GM23338 (cell line): ENCODE measurements around the gene TTC28. TPM values are rescaled to one million over a fixed set of nuclear protein-coding genes. Genes with fewer than 3 reads are reported as not detected.
"Not testable (repeated sequence)": the region's sequence is repeated elsewhere in the genome, so short reads cannot be mapped to it uniquely, and the experiment has no call there.

Experiments
- ATAC-seq: fragments of 200-7000 bp; cut with Tn5 transposase; 3 replicates; pipeline ENCODE4 v1.9.1; 2020
- DNase-seq: peaks from one replicate; pipeline ENCODE4 v3.0.0-alpha.2; 2015; ENCODE audit warnings: low spot score
- H2AFZ ChIP-seq: fragments of 200-600 bp; sonication (generic); 2 replicates; pipeline ENCODE4 v1.8.0; 2016; ENCODE audit warnings: antibody characterized with exemption, mild to moderate bottlenecking, moderate library complexity
- H3F3A ChIP-seq: fragments of 200-600 bp; sonication (generic); replicated peaks from 2 replicates; pipeline ENCODE4 v1.8.0; 2017; ENCODE audit warnings: antibody characterized with exemption, mixed run types, low read depth
- H3K27ac ChIP-seq: fragments of 200-600 bp; sonication (generic); 2 replicates; pipeline ENCODE4 v1.6.1; 2016; ENCODE audit warnings: low read depth
- H3K27me3 ChIP-seq: fragments of 200-600 bp; sonication (generic); 2 replicates; pipeline ENCODE4 v1.8.0; 2016; ENCODE audit warnings: mild to moderate bottlenecking, mixed run types, moderate library complexity; ENCODE audit not compliant: insufficient read depth
- H3K36me3 ChIP-seq: fragments of 200-600 bp; sonication (generic); 2 replicates; pipeline ENCODE4 v1.8.0; 2016; ENCODE audit warnings: mild to moderate bottlenecking; ENCODE audit not compliant: insufficient read depth
- H3K4me1 ChIP-seq: fragments of 200-600 bp; sonication (generic); 2 replicates; pipeline ENCODE4 v1.8.0; 2016; ENCODE audit warnings: mild to moderate bottlenecking, moderate library complexity; ENCODE audit not compliant: insufficient read depth
- H3K4me2 ChIP-seq: fragments of 200-600 bp; sonication (generic); 2 replicates; pipeline ENCODE4 v1.7.1; 2017; ENCODE audit warnings: mixed run types
- H3K4me3 ChIP-seq: fragments of 200-600 bp; sonication (generic); 2 replicates; pipeline ENCODE4 v1.6.1; 2016; ENCODE audit warnings: mixed run types
- H3K79me2 ChIP-seq: fragments of 200-600 bp; sonication (generic); replicated peaks from 2 replicates; pipeline ENCODE4 v1.8.0; 2017; ENCODE audit warnings: mild to moderate bottlenecking; ENCODE audit not compliant: insufficient read depth
- H3K9me2 ChIP-seq: fragments of 200-600 bp; sonication (generic); 2 replicates; pipeline ENCODE4 v1.8.0; 2017; ENCODE audit not compliant: insufficient read depth
- H4K20me1 ChIP-seq: fragments of 200-600 bp; sonication (generic); replicated peaks from 2 replicates; pipeline ENCODE4 v1.8.0; 2017; ENCODE audit warnings: mild to moderate bottlenecking; ENCODE audit not compliant: insufficient read depth
- H3K27ac Mint-ChIP-seq: 2 replicates; pipeline ENCODE4 v1.8.0; 2020; ENCODE audit warnings: inconsistent platforms, mild to moderate bottlenecking, moderate library complexity, mixed read lengths
- H3K27me3 Mint-ChIP-seq: 3 replicates; pipeline ENCODE4 v1.8.0; 2022; ENCODE audit warnings: low read depth, mild to moderate bottlenecking, moderate library complexity, mixed read lengths, inconsistent platforms; ENCODE audit not compliant: insufficient read depth, poor library complexity
- H3K36me3 Mint-ChIP-seq: 3 replicates; pipeline ENCODE4 v1.8.0; 2021; ENCODE audit warnings: low read depth, mild to moderate bottlenecking, inconsistent platforms, moderate library complexity, mixed read lengths
- H3K4me1 Mint-ChIP-seq: 3 replicates; pipeline ENCODE4 v1.8.0; 2020; ENCODE audit warnings: mild to moderate bottlenecking, inconsistent platforms, mixed read lengths
- H3K4me3 Mint-ChIP-seq: 3 replicates; pipeline ENCODE4 v1.8.0; 2021; ENCODE audit warnings: moderate library complexity, mild to moderate bottlenecking, inconsistent platforms, mixed read lengths
- H3K9me3 Mint-ChIP-seq: 3 replicates; pipeline ENCODE4 v1.8.0; 2020; ENCODE audit warnings: moderate library complexity, mild to moderate bottlenecking, inconsistent platforms, mixed read lengths
- EZH2phosphoT487 ChIP-seq: fragments of 200-600 bp; sonication (generic); IDR thresholded peaks from one replicate; pipeline ENCODE4 v1.8.1; 2018; ENCODE audit warnings: antibody characterized with exemption; ENCODE audit not compliant: unreplicated experiment
- JUNB ChIP-seq: IDR thresholded peaks from one replicate; pipeline ENCODE4 v1.6.1; 2016; ENCODE audit warnings: antibody characterized with exemption; ENCODE audit not compliant: unreplicated experiment
- NANOG ChIP-seq: IDR thresholded peaks from 2 replicates; pipeline ENCODE4 v1.6.1; 2016; ENCODE audit warnings: antibody characterized with exemption, borderline replicate concordance
- STAT1 ChIP-seq: IDR thresholded peaks from one replicate; pipeline ENCODE4 v1.6.1; 2016; ENCODE audit warnings: antibody characterized with exemption; ENCODE audit not compliant: unreplicated experiment
- ZNF114 ChIP-seq: fragments of 250-450 bp; sonication (Bioruptor Pico); IDR thresholded peaks from 2 replicates; pipeline ENCODE4 v1.5.0; 2020; ENCODE audit warnings: mild to moderate bottlenecking, moderate library complexity
- ZNF331 ChIP-seq: fragments of 250-450 bp; sonication (Bioruptor Pico); IDR thresholded peaks from 2 replicates; pipeline ENCODE4 v1.5.0; 2020; ENCODE audit warnings: low read depth, mild to moderate bottlenecking, moderate library complexity
- polyA plus RNA-seq: library from polyadenylated mRNA; unstranded; fragments of >200 nt; fragmentation: Nextera tagmentation; extraction: Ambion mirVana; gene quantifications from 2 replicates; pipeline ENCODE4 v1.2.1, GENCODE V29; 2016
- total RNA-seq: library from RNA; depleted of rRNA; stranded (reverse); fragments of >200 nt; shearing (Covaris generic); gene quantifications from 2 replicates; pipeline ENCODE4 v1.2.3, GENCODE V29; 2014
- TF ChIP-seq, protein P1 (sequence below): IDR thresholded peaks from one replicate; pipeline ENCODE4 v1.6.1; 2018; ENCODE audit warnings: antibody characterized with exemption; ENCODE audit not compliant: unreplicated experiment
- TF ChIP-seq, protein P2 (sequence below): IDR thresholded peaks from 2 replicates; pipeline ENCODE4 v1.6.1; 2016; ENCODE audit warnings: antibody characterized with exemption

TTC28 gene
- total and polyA plus RNA-seq, 2 experiments from 2014 or later, result 4.5 to 16.1 TPM

DNA sequence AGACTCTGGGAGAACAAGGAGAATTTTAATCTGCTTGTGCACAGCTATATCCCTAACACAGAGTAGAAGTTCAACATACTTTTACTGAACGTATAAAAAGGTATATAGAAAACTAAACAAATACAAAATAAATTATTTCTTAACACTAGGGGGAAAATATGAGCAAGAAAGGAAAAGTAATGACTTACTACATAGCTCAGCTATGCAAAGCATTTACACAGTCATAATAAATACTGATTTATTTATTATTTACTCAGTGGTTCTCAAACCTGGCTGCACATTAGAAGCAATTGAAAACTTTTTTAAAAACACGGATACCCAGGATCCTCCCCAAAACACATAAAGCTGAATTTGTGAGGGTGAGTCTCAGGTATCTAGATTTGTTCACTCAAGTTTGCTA, 182.5 kb downstream of the TTC28 start:
- TF ChIP-seq, protein P1, sequence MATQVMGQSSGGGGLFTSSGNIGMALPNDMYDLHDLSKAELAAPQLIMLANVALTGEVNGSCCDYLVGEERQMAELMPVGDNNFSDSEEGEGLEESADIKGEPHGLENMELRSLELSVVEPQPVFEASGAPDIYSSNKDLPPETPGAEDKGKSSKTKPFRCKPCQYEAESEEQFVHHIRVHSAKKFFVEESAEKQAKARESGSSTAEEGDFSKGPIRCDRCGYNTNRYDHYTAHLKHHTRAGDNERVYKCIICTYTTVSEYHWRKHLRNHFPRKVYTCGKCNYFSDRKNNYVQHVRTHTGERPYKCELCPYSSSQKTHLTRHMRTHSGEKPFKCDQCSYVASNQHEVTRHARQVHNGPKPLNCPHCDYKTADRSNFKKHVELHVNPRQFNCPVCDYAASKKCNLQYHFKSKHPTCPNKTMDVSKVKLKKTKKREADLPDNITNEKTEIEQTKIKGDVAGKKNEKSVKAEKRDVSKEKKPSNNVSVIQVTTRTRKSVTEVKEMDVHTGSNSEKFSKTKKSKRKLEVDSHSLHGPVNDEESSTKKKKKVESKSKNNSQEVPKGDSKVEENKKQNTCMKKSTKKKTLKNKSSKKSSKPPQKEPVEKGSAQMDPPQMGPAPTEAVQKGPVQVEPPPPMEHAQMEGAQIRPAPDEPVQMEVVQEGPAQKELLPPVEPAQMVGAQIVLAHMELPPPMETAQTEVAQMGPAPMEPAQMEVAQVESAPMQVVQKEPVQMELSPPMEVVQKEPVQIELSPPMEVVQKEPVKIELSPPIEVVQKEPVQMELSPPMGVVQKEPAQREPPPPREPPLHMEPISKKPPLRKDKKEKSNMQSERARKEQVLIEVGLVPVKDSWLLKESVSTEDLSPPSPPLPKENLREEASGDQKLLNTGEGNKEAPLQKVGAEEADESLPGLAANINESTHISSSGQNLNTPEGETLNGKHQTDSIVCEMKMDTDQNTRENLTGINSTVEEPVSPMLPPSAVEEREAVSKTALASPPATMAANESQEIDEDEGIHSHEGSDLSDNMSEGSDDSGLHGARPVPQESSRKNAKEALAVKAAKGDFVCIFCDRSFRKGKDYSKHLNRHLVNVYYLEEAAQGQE, result no peak
- TF ChIP-seq JUNB, result no peak
- TF ChIP-seq EZH2phosphoT487, result no peak
- no peak for TF ChIP-seq NANOG
- no peak for TF ChIP-seq ZNF331 (CRISPR knock-in tag)
- TF ChIP-seq, protein P2, sequence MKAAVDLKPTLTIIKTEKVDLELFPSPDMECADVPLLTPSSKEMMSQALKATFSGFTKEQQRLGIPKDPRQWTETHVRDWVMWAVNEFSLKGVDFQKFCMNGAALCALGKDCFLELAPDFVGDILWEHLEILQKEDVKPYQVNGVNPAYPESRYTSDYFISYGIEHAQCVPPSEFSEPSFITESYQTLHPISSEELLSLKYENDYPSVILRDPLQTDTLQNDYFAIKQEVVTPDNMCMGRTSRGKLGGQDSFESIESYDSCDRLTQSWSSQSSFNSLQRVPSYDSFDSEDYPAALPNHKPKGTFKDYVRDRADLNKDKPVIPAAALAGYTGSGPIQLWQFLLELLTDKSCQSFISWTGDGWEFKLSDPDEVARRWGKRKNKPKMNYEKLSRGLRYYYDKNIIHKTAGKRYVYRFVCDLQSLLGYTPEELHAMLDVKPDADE, result no peak
- TF ChIP-seq STAT1, result no peak
- no peak for TF ChIP-seq ZNF114
- Histone ChIP-seq H3K4me1 (no peaks in the 10 kb centered on the region), H3F3A (no peaks in the 10 kb centered on the region), H3K27ac (no peak overlapping the region), H4K20me1 (no peaks in the 10 kb centered on the region), H3K4me2 (no peak overlapping the region), H2AFZ (no peak overlapping the region), H3K4me3 (no peak overlapping the region), H3K79me2 (no peaks in the 10 kb centered on the region), H3K27me3 (no peaks in the 10 kb centered on the region), H3K36me3 (no peaks in the 10 kb centered on the region), H3K9me2 (no peaks in the 10 kb centered on the region)
- H3K36me3 Mint-ChIP-seq, result no peaks in the 10 kb centered on the region
- H3K27me3 Mint-ChIP-seq, result peaks cover 2% of the 10 kb centered on the region
- H3K9me3 Mint-ChIP-seq, result no peaks in the 10 kb centered on the region
- no peak overlapping the region for H3K4me3 Mint-ChIP-seq
- ATAC-seq (no peak), DNase-seq (no peak)
- peaks cover 6% of the 10 kb centered on the region; the same call in 2 of the 3 replicates for H3K4me1 Mint-ChIP-seq
- H3K27ac Mint-ChIP-seq, result no peak overlapping the region

DNA sequence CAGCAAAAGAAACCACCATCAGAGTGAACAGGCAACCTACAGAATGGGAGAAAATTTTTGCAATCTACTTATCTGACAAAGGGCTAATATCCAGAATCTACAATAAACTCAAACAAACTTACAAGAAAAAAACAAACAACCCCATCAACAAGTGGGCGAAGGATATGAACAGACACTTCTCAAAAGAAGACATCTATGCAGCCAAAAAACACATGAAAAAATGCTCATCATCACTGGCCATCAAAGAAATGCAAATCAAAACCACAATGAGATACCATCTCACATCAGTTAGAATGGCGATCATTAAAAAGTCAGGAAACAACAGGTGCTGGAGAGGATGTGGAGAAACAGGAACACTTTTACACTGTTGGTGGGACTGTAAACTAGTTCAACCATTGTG, 188.4 kb downstream of the TTC28 start:
- not testable (repeated sequence) for H3K9me3 Mint-ChIP-seq

More for the DNA sequence above, 188.4 kb downstream of the TTC28 start:
- not testable (repeated sequence) for H3F3A ChIP-seq, H3K27me3 ChIP-seq, ATAC-seq, DNase-seq, H3K79me2 ChIP-seq, H4K20me1 ChIP-seq, H3K27ac ChIP-seq, H3K36me3 Mint-ChIP-seq, H3K36me3 ChIP-seq, H3K4me2 ChIP-seq, H3K4me1 ChIP-seq, H3K4me3 ChIP-seq, H3K27ac Mint-ChIP-seq, H3K4me1 Mint-ChIP-seq, H2AFZ ChIP-seq, H3K4me3 Mint-ChIP-seq, H3K27me3 Mint-ChIP-seq, H3K9me2 ChIP-seq
